Osteocyte (in vitro differentiated cells): ENCODE results near the gene ADAMTS12. TPM values are rescaled to one million over a fixed set of nuclear protein-coding genes. Genes with fewer than 3 reads are reported as not detected.

Experiments used
- DNase-seq: peaks from one replicate; pipeline ENCODE4 v3.0.0; 2021; ENCODE audit warnings: mixed read lengths; ENCODE audit not compliant: unreplicated experiment; ENCODE audit errors: extremely low spot score
- H3K27ac Mint-ChIP-seq: one replicate; pipeline ENCODE4 v1.8.0; 2021; ENCODE audit warnings: mild to moderate bottlenecking, mixed read lengths; ENCODE audit not compliant: unreplicated experiment
- H3K27me3 Mint-ChIP-seq: one replicate; pipeline ENCODE4 v1.8.0; 2021; ENCODE audit warnings: mixed read lengths; ENCODE audit not compliant: unreplicated experiment
- H3K36me3 Mint-ChIP-seq: one replicate; pipeline ENCODE4 v1.8.0; 2021; ENCODE audit warnings: mixed read lengths; ENCODE audit not compliant: unreplicated experiment
- H3K4me1 Mint-ChIP-seq: one replicate; pipeline ENCODE4 v1.8.0; 2021; ENCODE audit warnings: mixed read lengths; ENCODE audit not compliant: unreplicated experiment
- H3K4me3 Mint-ChIP-seq: one replicate; pipeline ENCODE4 v1.8.0; 2021; ENCODE audit warnings: mild to moderate bottlenecking, moderate library complexity, mixed read lengths; ENCODE audit not compliant: unreplicated experiment
- H3K9me3 Mint-ChIP-seq: one replicate; pipeline ENCODE4 v1.8.0; 2021; ENCODE audit warnings: mixed read lengths; ENCODE audit not compliant: unreplicated experiment
- CTCF ChIP-seq: fragments of 200-600 bp; sonication (generic); IDR thresholded peaks from 2 replicates; pipeline ENCODE4 v1.5.0; 2021; ENCODE audit warnings: antibody characterized with exemption, mild to moderate bottlenecking, moderate library complexity
- total RNA-seq: library from RNA; stranded (reverse); gene quantifications from 2 replicates; pipeline ENCODE4 v1.2.1, GENCODE V29; 2021

The ADAMTS12 gene
- total RNA-seq, 1 donor from 2014 or later: 13.9 TPM

GRCh38 chr5:33793276-33793675 is 98.5 kb downstream of the ADAMTS12 start:
- no peak for TF ChIP-seq CTCF
- Mint-ChIP-seq H3K9me3 (no peaks in the 10 kb centered on the region), H3K4me3 (no peak overlapping the region), H3K36me3 (no peaks in the 10 kb centered on the region), H3K27ac (no peak overlapping the region), H3K4me1 (peaks cover 20% of the 10 kb centered on the region), H3K27me3 (no peaks in the 10 kb centered on the region)
- DNase-seq: no peak

- no peak for TF ChIP-seq CTCF
- no peaks in the 10 kb centered on the region for H3K27me3 Mint-ChIP-seq
- no peaks in the 10 kb centered on the region for H3K36me3 Mint-ChIP-seq
- peaks cover 22% of the 10 kb centered on the region for H3K4me1 Mint-ChIP-seq
- H3K27ac Mint-ChIP-seq: no peak overlapping the region
- H3K9me3 Mint-ChIP-seq: no peaks in the 10 kb centered on the region
- DNase-seq: peak; percentile 19
- no peak overlapping the region for H3K4me3 Mint-ChIP-seq
Measured at GRCh38 chr5:33792559-33792958, 99.2 kb downstream of the ADAMTS12 start.

- no peak for DNase-seq
- Mint-ChIP-seq H3K36me3 (no peaks in the 10 kb centered on the region), H3K27ac (peak overlapping the region; percentile 38), H3K4me1 (peaks cover 20% of the 10 kb centered on the region), H3K27me3 (no peaks in the 10 kb centered on the region), H3K9me3 (peaks cover 4% of the 10 kb centered on the region), H3K4me3 (no peak overlapping the region)
- no peak for TF ChIP-seq CTCF
Measured at GRCh38 chr5:33789567-33789957, 102.2 kb downstream of the ADAMTS12 start.

GRCh38 chr5:33788922-33789566 is 102.7 kb downstream of the ADAMTS12 start:
- H3K9me3 Mint-ChIP-seq: peaks cover 4% of the 10 kb centered on the region
- H3K4me3 Mint-ChIP-seq: no peak overlapping the region
- peaks cover 16% of the 10 kb centered on the region for H3K4me1 Mint-ChIP-seq
- DNase-seq: no peak
- no peaks in the 10 kb centered on the region for H3K36me3 Mint-ChIP-seq
- H3K27me3 Mint-ChIP-seq: no peaks in the 10 kb centered on the region
- no peak for TF ChIP-seq CTCF
- H3K27ac Mint-ChIP-seq: peak overlapping the region; percentile 42

GRCh38 chr5:33785571-33785970 is 106.2 kb downstream of the ADAMTS12 start:
- Mint-ChIP-seq H3K4me1 (peaks cover 26% of the 10 kb centered on the region), H3K4me3 (no peak overlapping the region)

More at GRCh38 chr5:33785571-33785970, 106.2 kb downstream of the ADAMTS12 start:
- no peak for DNase-seq
- no peak for TF ChIP-seq CTCF
- H3K9me3 Mint-ChIP-seq: peaks cover 8% of the 10 kb centered on the region
- H3K36me3 Mint-ChIP-seq: no peaks in the 10 kb centered on the region
- H3K27ac Mint-ChIP-seq: no peak overlapping the region
- no peaks in the 10 kb centered on the region for H3K27me3 Mint-ChIP-seq
